ENCODE measurements around the gene GBE1.

GRCh38 chr3:81734742-81735141, 26.7 kb downstream of the GBE1 start:
- TF ChIP-seq CTCF (IDR thresholded peaks at IDR 0.05; ENCODE audit: low read depth, low read length), result no peak
- TF ChIP-seq EZH2phosphoT487 (IDR thresholded peaks at IDR 0.05; ENCODE audit: low read depth), result no peak
